K562 (cell line): ENCODE data around the gene TCF23. TPM values are rescaled to one million over a fixed set of nuclear protein-coding genes. Genes with fewer than 3 reads are reported as not detected.
A peak's percentile ranks its signal among the peaks of the same experiment; 100 is the strongest.

Experiments used
- ATAC-seq: fragments of 200-7000 bp; cut with Tn5 transposase; 3 replicates; pipeline ENCODE4 v1.9.1; 2020; ENCODE audit warnings: moderate library complexity
- BruUV-seq: library from RNA; stranded (reverse); fragments of 400-500 nt; replicated peaks from 2 replicates; lab custom pipeline; 2021; lab: Mats Ljungman, UMichigan
- CTCF ChIA-PET: fragments of 300-600 bp; formaldehyde crosslinking; extraction: SDS; loops from one replicate; lab custom pipeline; 2021; ENCODE audit warnings: low intra/inter-chr PET ratio; lab: Yijun Ruan, JAX
- POLR2A ChIA-PET: fragments of 300-600, 350-650 bp; sonication (Branson Sonifier 250); formaldehyde crosslinking; extraction: SDS; loops from one replicate; lab custom pipeline; 2021; ENCODE audit warnings: antibody characterized with exemption, inconsistent platforms; lab: Yijun Ruan, JAX
- DNase-seq, 4 experiments: peaks; one replicate each; pipeline versions ENCODE4 v3.0.0 to v3.0.0-alpha.2; 2011 to 2018; ENCODE audit warnings: low spot score in 3 of 4, mixed read lengths in 3 of 4; ENCODE audit errors: extremely low read depth in 1 of 4
- FAIRE-seq: peaks from 2 replicates; lab custom pipeline; 2011; peaks lifted over from hg19 to GRCh38; lab: Jason Lieb, UNC
- H2AFZ ChIP-seq: 2 replicates; pipeline ENCODE4 v1.6.0; 2011; ENCODE audit warnings: low read depth, low read length, control low read depth, inconsistent platforms
- H3K27ac ChIP-seq: fragments of 200-600 bp; 3 replicates; pipeline ENCODE4 v1.8.0; 2011; ENCODE audit warnings: low read depth, mild to moderate bottlenecking, control low read depth, inconsistent platforms, low read length, moderate library complexity, mixed read lengths; ENCODE audit errors: extremely low read depth
- H3K27me3 ChIP-seq, 2 experiments: fragments of 300-600 bp in 1 of 2; 2 replicates in 1 of 2; 3 replicates in 1 of 2; pipeline versions ENCODE4 v1.6.0 to v1.8.0; 2011; ENCODE audit warnings: inconsistent platforms in 2 of 2, low read length in 2 of 2, mild to moderate bottlenecking in 1 of 2, mixed read lengths in 1 of 2, moderate library complexity in 1 of 2; ENCODE audit not compliant: control insufficient read depth in 2 of 2, insufficient read depth in 2 of 2
- H3K36me3 ChIP-seq: fragments of 300-600 bp; 3 replicates; pipeline ENCODE4 v1.8.0; 2011; ENCODE audit warnings: mild to moderate bottlenecking, low read length, inconsistent platforms; ENCODE audit not compliant: control insufficient read depth, insufficient read depth
- H3K4me1 ChIP-seq, 2 experiments: fragments of 200-600 bp in 1 of 2; replicated peaks in 1 of 2; 2 replicates in 1 of 2; 3 replicates in 1 of 2; pipeline versions ENCODE4 v1.5.1 to v1.8.0; 2011; ENCODE audit warnings: inconsistent platforms in 2 of 2, low read length in 2 of 2, mild to moderate bottlenecking in 1 of 2, mixed read lengths in 1 of 2, moderate library complexity in 1 of 2; ENCODE audit not compliant: control insufficient read depth in 2 of 2, insufficient read depth in 2 of 2
- H3K4me2 ChIP-seq: 2 replicates; pipeline ENCODE4 v1.6.1; 2011; ENCODE audit warnings: low read length, control low read depth, inconsistent platforms, mixed read lengths; ENCODE audit not compliant: insufficient read depth
- H3K4me3 ChIP-seq: fragments of 200-600 bp; sonication (generic), shearing (Covaris generic); 2 replicates; pipeline ENCODE4 v1.5.1; 2016; ENCODE audit warnings: control low read depth, inconsistent platforms
- H3K79me2 ChIP-seq: fragments of 200-600 bp; 3 replicates; pipeline ENCODE4 v1.8.0; 2011; ENCODE audit warnings: low read length, inconsistent platforms; ENCODE audit not compliant: control insufficient read depth, insufficient read depth
- H3K9ac ChIP-seq, 2 experiments: 2 replicates each; pipeline versions ENCODE4 v1.6.0 to v1.6.1; 2011; ENCODE audit warnings: low read depth in 2 of 2, low read length in 2 of 2, control low read depth in 1 of 2, inconsistent platforms in 1 of 2, mild to moderate bottlenecking in 1 of 2, mixed read lengths in 1 of 2; ENCODE audit not compliant: insufficient read depth in 1 of 2
- H3K9me1 ChIP-seq: one replicate; pipeline ENCODE4 v1.6.0; 2011; ENCODE audit warnings: inconsistent platforms, mild to moderate bottlenecking, low read length, moderate library complexity; ENCODE audit not compliant: control insufficient read depth, insufficient read depth
- H3K9me3 ChIP-seq: replicated peaks from 2 replicates; pipeline ENCODE4 v1.5.1; 2011; ENCODE audit warnings: low read depth, low read length, inconsistent platforms; ENCODE audit not compliant: control insufficient read depth, insufficient read depth
- H4K20me1 ChIP-seq: replicated peaks from 2 replicates; pipeline ENCODE4 v1.6.1; 2011; ENCODE audit warnings: low read length, inconsistent platforms, mixed read lengths; ENCODE audit not compliant: control insufficient read depth, insufficient read depth
- EP300 ChIP-seq: IDR thresholded peaks from 2 replicates; pipeline ENCODE4 v1.6.1; 2012; ENCODE audit warnings: low read length, improper control_type of control experiment
- HMG20B ChIP-seq: fragments of 250-450 bp; sonication (Bioruptor Pico); IDR thresholded peaks from 2 replicates; pipeline ENCODE4 v1.5.0; 2021; ENCODE audit warnings: mild to moderate bottlenecking
- JUNB ChIP-seq: fragments of 450-650 bp; formaldehyde crosslinking; conservative IDR thresholded peaks from 2 replicates; pipeline ENCODE4 v1.4.0; 2020; ENCODE audit warnings: mild to moderate bottlenecking
- NFRKB ChIP-seq: fragments of 450-650 bp; IDR thresholded peaks from 2 replicates; pipeline ENCODE4 v1.6.1; 2016; ENCODE audit warnings: low read depth
- SMAD3 ChIP-seq: fragments of 450-650 bp; formaldehyde crosslinking; conservative IDR thresholded peaks from 2 replicates; pipeline ENCODE4 v1.4.0; 2020; ENCODE audit warnings: mild to moderate bottlenecking
- SRSF7 ChIP-seq: fragments of 200-400 bp; formaldehyde crosslinking; optimal IDR thresholded peaks from 2 replicates; pipeline ENCODE3; 2017; ENCODE audit warnings: mild to moderate bottlenecking, low read depth, low read length
- WGBS: fragments of 100-300 bp; shearing (Covaris generic); methylation state at CpG from one replicate; pipeline ENCODE4 v1.1.6; 2016; ENCODE audit warnings: low coverage, mixed read lengths; ENCODE audit not compliant: insufficient coverage; ENCODE audit errors: missing lambda C conversion rate; 5-methylcytosine and 5-hydroxymethylcytosine counted together
- in situ Hi-C: fragments of 300-500 bp; cut with MboI; formaldehyde crosslinking; loops from 4 replicates; pipeline ENCODE4 v1.15.0; 2018; ENCODE audit warnings: inconsistent platforms, mixed read lengths
- intact Hi-C: fragments of 100-400 bp; cut with micrococcal nuclease; formaldehyde crosslinking; loops from 2 replicates; pipeline ENCODE4 v1.14.2; 2022
- polyA plus RNA-seq, 8 experiments: library from polyadenylated mRNA; depleted of rRNA in 4 of 8; stranded (reverse) in 5 of 8; unstranded in 3 of 8; fragments of >200 nt; fragmentation: Nextera tagmentation in 2 of 8; fragmentation: Illumina TruSeq in 1 of 8; extraction: Ambion mirVana in 2 of 8; extraction: Trizol in 1 of 8; gene quantifications; 2 replicates each; pipeline versions ENCODE4 v1.2.1 to v1.2.3, GENCODE V29; 2011 to 2014; ENCODE audit warnings: inconsistent platforms in 1 of 8, missing spikeins in 1 of 8
- total RNA-seq, 7 experiments: library from RNA; depleted of rRNA in 6 of 7; stranded (reverse); fragments of >200 nt in 6 of 7; fragmentation: Illumina TruSeq in 2 of 7; extraction: Trizol in 2 of 7; gene quantifications; 2 replicates each; pipeline versions ENCODE4 v1.2.1 to v1.2.3, GENCODE V29; 2011 to 2021; ENCODE audit warnings: low replicate concordance in 1 of 7
- TF ChIP-seq, protein P1 (sequence below): sonication (generic); formaldehyde crosslinking; IDR thresholded peaks from 2 replicates; pipeline ENCODE4 v1.8.0; 2022; ENCODE audit warnings: mild to moderate bottlenecking, missing genetic modification reagents, borderline replicate concordance
- TF ChIP-seq, protein P2 (sequence below): IDR thresholded peaks from 3 replicates; pipeline ENCODE4 v1.6.1; 2011; ENCODE audit warnings: borderline replicate concordance, mild to moderate bottlenecking; ENCODE audit not compliant: insufficient read length, insufficient read depth

The TCF23 gene
- total and polyA plus RNA-seq, 9 of the 15 experiments (the other 6 are each of a cell fraction or from before 2014, with no cell fraction given): 0.07 TPM; not detected in 8

DNA sequence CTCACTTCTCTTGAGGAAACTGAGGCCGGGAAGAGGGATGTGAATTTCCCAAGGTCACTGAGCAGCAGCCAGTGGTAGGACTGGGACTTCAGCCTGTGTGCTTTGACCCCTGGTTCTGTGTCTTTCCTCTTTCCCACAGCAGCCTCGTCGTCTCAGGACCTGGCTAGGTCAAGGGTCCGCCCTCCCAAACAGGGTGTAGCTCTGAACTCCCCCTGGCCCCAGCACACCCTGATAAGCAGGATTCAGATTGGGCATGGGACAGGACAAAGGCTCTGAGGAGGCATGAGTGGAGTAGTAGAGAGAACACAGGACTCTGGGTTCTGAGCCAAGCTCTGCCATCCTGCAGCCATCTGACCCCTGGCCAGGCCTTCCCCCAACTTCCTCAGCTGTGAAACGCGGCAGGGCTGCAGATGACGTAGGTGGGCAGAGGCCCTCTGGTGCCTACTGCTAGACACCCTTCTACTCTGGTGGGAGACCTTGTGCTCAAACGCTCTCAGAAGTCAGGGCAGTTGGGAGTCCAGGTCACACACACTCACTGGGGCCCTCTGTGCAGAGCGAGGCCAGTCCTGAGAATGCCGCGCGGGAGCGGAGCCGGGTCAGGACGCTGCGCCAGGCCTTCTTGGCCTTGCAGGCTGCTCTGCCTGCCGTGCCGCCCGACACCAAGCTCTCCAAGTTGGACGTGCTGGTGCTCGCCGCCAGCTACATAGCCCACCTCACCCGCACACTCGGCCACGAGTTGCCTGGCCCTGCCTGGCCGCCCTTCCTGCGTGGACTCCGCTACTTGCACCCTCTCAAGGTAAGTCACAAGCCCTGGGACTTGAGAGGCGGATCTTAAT, 984 bp downstream of the TCF23 start:
- no peaks in the 10 kb centered on the region for H3K9me3 ChIP-seq
- H3K27ac ChIP-seq: no peak overlapping the region
- peaks cover 0 to 15% of the 10 kb centered on the region in 2 experiments; a peak in 2 of 5 replicates for H3K27me3 ChIP-seq
- POLR2A ChIA-PET: interaction anchor here (1.0 to 1.3 kb wide), 2 partner anchors 11 to 69 kb away, joined by 3 read pairs; no protein-coding TSS in a partner anchor
- TF ChIP-seq EP300: no peak
- TF ChIP-seq SMAD3 (CRISPR knock-in tag): no peak
- TF ChIP-seq, all 486 proteins: peak for 0
- intact Hi-C loops: no loop called here
- no peaks in the 10 kb centered on the region for H3K36me3 ChIP-seq
- CTCF ChIA-PET: no interaction called here
- peaks cover 0 to 15% of the 10 kb centered on the region in 2 experiments; a peak in 2 of 5 replicates for H3K4me1 ChIP-seq
- in situ Hi-C loops: no loop called here
- H2AFZ ChIP-seq: no peak overlapping the region
- WGBS: 45% methylated on average over 29 of the region's 29 CpGs
- no peak for ATAC-seq
- no peak overlapping the region for H3K4me2 ChIP-seq
- H3K9me1 ChIP-seq: no peaks in the 10 kb centered on the region
- H4K20me1 ChIP-seq: no peaks in the 10 kb centered on the region
- H3K4me3 ChIP-seq: no peak overlapping the region
- peak overlapping the region in 1 of 2 experiments; percentile 70; a peak in 2 of 4 replicates for H3K9ac ChIP-seq
- no TSS peak for BruUV-seq
- peak in 1 of 4 experiments; percentile 8 for DNase-seq
- no peak for FAIRE-seq
- no peaks in the 10 kb centered on the region for H3K79me2 ChIP-seq

DNA sequence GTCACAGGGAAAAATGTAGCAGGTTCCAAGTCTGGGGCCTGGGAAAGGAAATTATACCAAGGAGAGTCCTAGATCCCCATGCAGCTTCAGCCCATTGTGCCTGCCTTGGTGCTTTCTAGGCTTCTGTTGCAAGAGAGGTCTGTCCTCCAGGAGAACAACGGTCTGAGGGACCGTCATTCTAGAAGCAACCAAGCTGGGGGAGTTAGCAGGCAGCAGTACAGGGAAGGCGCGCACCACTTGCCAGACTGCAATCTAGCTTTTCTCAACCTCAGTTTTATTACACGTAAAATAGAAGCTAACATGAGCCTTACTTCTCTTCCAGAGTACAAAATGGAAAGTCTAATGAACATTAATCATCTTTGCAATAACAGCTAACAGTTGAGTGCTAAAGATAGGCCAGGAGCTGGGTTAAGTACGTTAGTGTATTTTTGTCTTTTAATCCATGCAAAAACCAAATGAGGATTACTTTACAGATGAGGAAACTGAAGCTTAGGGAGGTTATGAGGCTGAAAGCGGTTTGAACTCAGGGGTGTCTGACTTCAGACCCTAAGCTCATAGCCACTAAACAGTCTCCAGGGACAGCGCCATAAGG, 1.9 kb downstream of the TCF23 start:
- ATAC-seq: no peak
- DNase-seq: no peak
- no peaks in the 10 kb centered on the region for H3K9me1 ChIP-seq
- H3K79me2 ChIP-seq: no peaks in the 10 kb centered on the region
- peaks cover 0 to 15% of the 10 kb centered on the region in 2 experiments; a peak in 2 of 5 replicates for H3K27me3 ChIP-seq
- no TSS peak for BruUV-seq
- H3K9me3 ChIP-seq: no peaks in the 10 kb centered on the region
- TF ChIP-seq SRSF7 (no peak), JUNB (CRISPR knock-in tag) (no peak), HMG20B (CRISPR knock-in tag) (no peak), NFRKB (no peak)
- TF ChIP-seq, protein P1, sequence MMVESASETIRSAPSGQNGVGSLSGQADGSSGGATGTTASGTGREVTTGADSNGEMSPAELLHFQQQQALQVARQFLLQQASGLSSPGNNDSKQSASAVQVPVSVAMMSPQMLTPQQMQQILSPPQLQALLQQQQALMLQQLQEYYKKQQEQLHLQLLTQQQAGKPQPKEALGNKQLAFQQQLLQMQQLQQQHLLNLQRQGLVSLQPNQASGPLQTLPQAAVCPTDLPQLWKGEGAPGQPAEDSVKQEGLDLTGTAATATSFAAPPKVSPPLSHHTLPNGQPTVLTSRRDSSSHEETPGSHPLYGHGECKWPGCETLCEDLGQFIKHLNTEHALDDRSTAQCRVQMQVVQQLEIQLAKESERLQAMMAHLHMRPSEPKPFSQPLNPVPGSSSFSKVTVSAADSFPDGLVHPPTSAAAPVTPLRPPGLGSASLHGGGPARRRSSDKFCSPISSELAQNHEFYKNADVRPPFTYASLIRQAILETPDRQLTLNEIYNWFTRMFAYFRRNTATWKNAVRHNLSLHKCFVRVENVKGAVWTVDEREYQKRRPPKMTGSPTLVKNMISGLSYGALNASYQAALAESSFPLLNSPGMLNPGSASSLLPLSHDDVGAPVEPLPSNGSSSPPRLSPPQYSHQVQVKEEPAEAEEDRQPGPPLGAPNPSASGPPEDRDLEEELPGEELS (CRISPR knock-in tag): no peak
- TF ChIP-seq, protein P2, sequence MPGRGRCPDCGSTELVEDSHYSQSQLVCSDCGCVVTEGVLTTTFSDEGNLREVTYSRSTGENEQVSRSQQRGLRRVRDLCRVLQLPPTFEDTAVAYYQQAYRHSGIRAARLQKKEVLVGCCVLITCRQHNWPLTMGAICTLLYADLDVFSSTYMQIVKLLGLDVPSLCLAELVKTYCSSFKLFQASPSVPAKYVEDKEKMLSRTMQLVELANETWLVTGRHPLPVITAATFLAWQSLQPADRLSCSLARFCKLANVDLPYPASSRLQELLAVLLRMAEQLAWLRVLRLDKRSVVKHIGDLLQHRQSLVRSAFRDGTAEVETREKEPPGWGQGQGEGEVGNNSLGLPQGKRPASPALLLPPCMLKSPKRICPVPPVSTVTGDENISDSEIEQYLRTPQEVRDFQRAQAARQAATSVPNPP: no peak
- TF ChIP-seq, all 486 proteins: peak for 0
- Histone ChIP-seq H3K4me3 (no peak overlapping the region), H3K36me3 (no peaks in the 10 kb centered on the region), H3K4me1 (peaks cover 0 to 15% of the 10 kb centered on the region in 2 experiments; a peak in 2 of 5 replicates), H3K4me2 (no peak overlapping the region), H3K27ac (no peak overlapping the region), H4K20me1 (no peaks in the 10 kb centered on the region), H3K9ac (peak overlapping the region in 1 of 2 experiments; percentile 40; a peak in 1 of 4 replicates), H2AFZ (no peak overlapping the region)
- no peak for FAIRE-seq
- ChIA-PET CTCF (no interaction called here), POLR2A (interaction anchor here (1.6 kb wide), 1 partner anchor 11 kb away, joined by 5 read pairs; the partner anchor contains the start of gene PRR30)
- intact Hi-C loops (no loop called here), in situ Hi-C loops (no loop called here)
- WGBS: 39% methylated on average over 8 of the region's 8 CpGs
